WTC11 (cell line): ENCODE measurements around the gene KIF5A.

Experiments used
- ATF3 ChIP-seq: sonication (generic); formaldehyde crosslinking; conservative IDR thresholded peaks from 2 replicates; pipeline ENCODE4 v1.8.1; 2022; ENCODE audit warnings: mild to moderate bottlenecking, missing genetic modification reagents
- CTCF ChIP-seq: fragments of 200-600 bp; IDR thresholded peaks from 2 replicates; pipeline ENCODE4 v1.8.0; 2022; ENCODE audit warnings: antibody characterized with exemption
- E2F5 ChIP-seq: sonication (generic); formaldehyde crosslinking; IDR thresholded peaks from 2 replicates; pipeline ENCODE4 v1.8.1; 2022; ENCODE audit warnings: mild to moderate bottlenecking, moderate library complexity, missing genetic modification reagents
- ESRRA ChIP-seq: sonication (generic); formaldehyde crosslinking; IDR thresholded peaks from 2 replicates; pipeline ENCODE4 v1.8.1; 2022; ENCODE audit warnings: mild to moderate bottlenecking, missing genetic modification reagents, borderline replicate concordance
- IRF1 ChIP-seq: sonication (generic); formaldehyde crosslinking; IDR thresholded peaks from 2 replicates; pipeline ENCODE4 v1.8.0; 2023; ENCODE audit warnings: missing genetic modification reagents
- NFYB ChIP-seq: sonication (generic); formaldehyde crosslinking; conservative IDR thresholded peaks from 2 replicates; pipeline ENCODE4 v1.8.0; 2022; ENCODE audit warnings: low read depth, missing genetic modification reagents
- NR3C1 ChIP-seq: sonication (generic); formaldehyde crosslinking; conservative IDR thresholded peaks from 2 replicates; pipeline ENCODE4 v1.8.1; 2023; ENCODE audit warnings: low read depth, mild to moderate bottlenecking, missing genetic modification reagents
- SMAD4 ChIP-seq: sonication (generic); formaldehyde crosslinking; IDR thresholded peaks from 2 replicates; pipeline ENCODE4 v1.8.0; 2022; ENCODE audit warnings: mild to moderate bottlenecking, missing genetic modification reagents
- TP53 ChIP-seq: sonication (generic); formaldehyde crosslinking; IDR thresholded peaks from 2 replicates; pipeline ENCODE4 v1.8.1; 2023; ENCODE audit warnings: mild to moderate bottlenecking, missing genetic modification reagents
- USF1 ChIP-seq: sonication (generic); formaldehyde crosslinking; IDR thresholded peaks from 2 replicates; pipeline ENCODE4 v1.8.0; 2022; ENCODE audit warnings: mild to moderate bottlenecking, missing genetic modification reagents
- ZNF121 ChIP-seq: sonication (generic); formaldehyde crosslinking; IDR thresholded peaks from 2 replicates; pipeline ENCODE4 v1.8.0; 2023; ENCODE audit warnings: missing genetic modification reagents

GRCh38 chr12:57626921-57627445 is 77.1 kb downstream of the KIF5A start:
- no peak for TF ChIP-seq NR3C1 (CRISPR knock-in tag)
- no peak for TF ChIP-seq IRF1 (CRISPR knock-in tag)
- no peak for TF ChIP-seq CTCF
- no peak for TF ChIP-seq NFYB (CRISPR knock-in tag)
- TF ChIP-seq E2F5 (CRISPR knock-in tag) = no peak
- TF ChIP-seq TP53 (CRISPR knock-in tag) = no peak
- no peak for TF ChIP-seq USF1
- no peak for TF ChIP-seq SMAD4 (CRISPR knock-in tag)
- TF ChIP-seq ATF3 (CRISPR knock-in tag) = no peak
- TF ChIP-seq ZNF121 (CRISPR knock-in tag) = no peak
- TF ChIP-seq ESRRA (CRISPR knock-in tag) = no peak
